GM10248 (cell line): ENCODE measurements around the gene PPEF1.

Source experiments
- CTCF ChIA-PET: fragments of 300-600 bp; sonication (Branson Sonifier 250); formaldehyde crosslinking; extraction: SDS; loops from one replicate; lab custom pipeline; 2021; ENCODE audit warnings: antibody characterized with exemption; lab: Yijun Ruan, JAX
- POLR2A ChIA-PET: fragments of 350-650 bp; sonication (Branson Sonifier 250); formaldehyde crosslinking; extraction: SDS; loops from one replicate; lab custom pipeline; 2020; ENCODE audit warnings: antibody characterized with exemption; lab: Yijun Ruan, JAX
- DNase-seq: peaks from one replicate; pipeline ENCODE4 v3.0.0; 2012; ENCODE audit errors: extremely low spot score
- CTCF ChIP-seq: IDR thresholded peaks from 2 replicates; pipeline ENCODE4 v1.5.1; 2012; ENCODE audit warnings: mild to moderate bottlenecking, low read depth; ENCODE audit errors: extremely low read depth, missing control alignments, control extremely low read depth

The PPEF1 gene

GRCh38 chrX:18873836-18874235 lies 166.4 kb downstream of the PPEF1 start:
- POLR2A ChIA-PET, result no interaction called here
- CTCF ChIA-PET, result no interaction called here
- no peak for DNase-seq
- no peak for TF ChIP-seq CTCF

GRCh38 chrX:18874560-18875255 lies 167.3 kb downstream of the PPEF1 start:
- TF ChIP-seq CTCF, result no peak
- CTCF ChIA-PET, result interaction anchor here (3.4 kb wide), 1 partner anchor 12 kb away, joined by 18 read pairs; no protein-coding TSS in a partner anchor
- no peak for DNase-seq
- POLR2A ChIA-PET, result no interaction called here

- ChIA-PET POLR2A (no interaction called here), CTCF (interaction anchor here (3.4 kb wide), 1 partner anchor 12 kb away, joined by 18 read pairs; no protein-coding TSS in a partner anchor)
- no peak for TF ChIP-seq CTCF
- DNase-seq, result no peak
Observed at GRCh38 chrX:18875256-18875878, 167.9 kb downstream of the PPEF1 start.

- no peak for DNase-seq
- ChIA-PET POLR2A (no interaction called here), CTCF (interaction anchor here (0.8 to 3.4 kb wide), 2 partner anchors 9 to 453 kb away, joined by 3 to 18 read pairs; no protein-coding TSS in a partner anchor)
- no peak for TF ChIP-seq CTCF
Observed at GRCh38 chrX:18877469-18877868, 170.0 kb downstream of the PPEF1 start.
